HEK293 (cell line): ENCODE results near the gene GPR180.

ENCODE experiments used
- GFI1B ChIP-seq: fragments of 450-650 bp; formaldehyde crosslinking; IDR thresholded peaks from 2 replicates; pipeline ENCODE4 v1.5.1; 2016; ENCODE audit warnings: missing biosample characterization, missing genetic modification characterization
- GLIS2 ChIP-seq: fragments of 450-650 bp; formaldehyde crosslinking; IDR thresholded peaks from 2 replicates; pipeline ENCODE4 v1.5.1; 2016; ENCODE audit warnings: missing biosample characterization, missing genetic modification characterization
- KLF7 ChIP-seq: fragments of 450-650 bp; formaldehyde crosslinking; IDR thresholded peaks from 2 replicates; pipeline ENCODE4 v1.5.1; 2016; ENCODE audit warnings: missing biosample characterization, missing genetic modification characterization, borderline replicate concordance
- MYNN ChIP-seq: fragments of 450-650 bp; formaldehyde crosslinking; IDR thresholded peaks from 2 replicates; pipeline ENCODE4 v1.5.1; 2016; ENCODE audit warnings: missing biosample characterization, missing genetic modification characterization, borderline replicate concordance
- SP2 ChIP-seq: fragments of 450-650 bp; formaldehyde crosslinking; IDR thresholded peaks from 2 replicates; pipeline ENCODE4 v1.5.1; 2016; ENCODE audit warnings: missing biosample characterization, missing genetic modification characterization
- YY1 ChIP-seq: fragments of 450-650 bp; formaldehyde crosslinking; IDR thresholded peaks from 2 replicates; pipeline ENCODE4 v1.5.1; 2018; ENCODE audit warnings: missing biosample characterization, missing genetic modification characterization
- ZBTB1 ChIP-seq: fragments of 450-650 bp; formaldehyde crosslinking; IDR thresholded peaks from 2 replicates; pipeline ENCODE4 v1.5.1; 2016; ENCODE audit warnings: missing biosample characterization, missing genetic modification characterization
- ZIC2 ChIP-seq: fragments of 450-650 bp; formaldehyde crosslinking; IDR thresholded peaks from 2 replicates; pipeline ENCODE4 v1.5.1; 2016; ENCODE audit warnings: missing biosample characterization, missing genetic modification characterization
- ZNF112 ChIP-seq: fragments of 450-650 bp; formaldehyde crosslinking; IDR thresholded peaks from 2 replicates; pipeline ENCODE4 v1.5.0; 2017; ENCODE audit warnings: missing biosample characterization, missing genetic modification characterization
- ZNF155 ChIP-seq: fragments of 450-650 bp; formaldehyde crosslinking; IDR thresholded peaks from 2 replicates; pipeline ENCODE4 v1.5.1; 2016; ENCODE audit warnings: missing biosample characterization, missing genetic modification characterization
- ZNF169 ChIP-seq: fragments of 450-650 bp; formaldehyde crosslinking; IDR thresholded peaks from 2 replicates; pipeline ENCODE4 v1.5.1; 2016; ENCODE audit warnings: missing biosample characterization, missing genetic modification characterization
- ZNF175 ChIP-seq: fragments of 450-650 bp; formaldehyde crosslinking; IDR thresholded peaks from 2 replicates; pipeline ENCODE4 v1.5.1; 2016; ENCODE audit warnings: missing biosample characterization, missing genetic modification characterization
- ZNF221 ChIP-seq: fragments of 450-650 bp; formaldehyde crosslinking; IDR thresholded peaks from 2 replicates; pipeline ENCODE4 v1.5.1; 2017; ENCODE audit warnings: missing biosample characterization, missing genetic modification characterization, borderline replicate concordance
- ZNF23 ChIP-seq: fragments of 450-650 bp; formaldehyde crosslinking; IDR thresholded peaks from 2 replicates; pipeline ENCODE4 v1.5.1; 2016; ENCODE audit warnings: missing biosample characterization, missing genetic modification characterization, borderline replicate concordance
- ZNF266 ChIP-seq: fragments of 450-650 bp; formaldehyde crosslinking; IDR thresholded peaks from 2 replicates; pipeline ENCODE4 v1.5.1; 2016; ENCODE audit warnings: missing biosample characterization, missing genetic modification characterization, low read depth
- ZNF423 ChIP-seq: fragments of 450-650 bp; formaldehyde crosslinking; IDR thresholded peaks from 2 replicates; pipeline ENCODE4 v1.5.1; 2016; ENCODE audit warnings: missing biosample characterization, missing genetic modification characterization
- ZNF433 ChIP-seq: fragments of 450-650 bp; formaldehyde crosslinking; IDR thresholded peaks from 2 replicates; pipeline ENCODE4 v1.5.1; 2016; ENCODE audit warnings: missing biosample characterization, missing genetic modification characterization, low read depth
- ZNF48 ChIP-seq: fragments of 450-650 bp; formaldehyde crosslinking; IDR thresholded peaks from 2 replicates; pipeline ENCODE4 v1.5.1; 2016; ENCODE audit warnings: missing biosample characterization, missing genetic modification characterization
- ZNF561 ChIP-seq: fragments of 450-650 bp; IDR thresholded peaks from 2 replicates; pipeline ENCODE4 v1.5.1; 2018; ENCODE audit warnings: missing biosample characterization, missing genetic modification characterization, borderline replicate concordance
- ZNF585B ChIP-seq: fragments of 450-650 bp; formaldehyde crosslinking; IDR thresholded peaks from 2 replicates; pipeline ENCODE4 v1.5.1; 2016; ENCODE audit warnings: missing biosample characterization, missing genetic modification characterization
- ZNF664 ChIP-seq: fragments of 450-650 bp; formaldehyde crosslinking; IDR thresholded peaks from 2 replicates; pipeline ENCODE4 v1.5.1; 2016; ENCODE audit warnings: missing biosample characterization, missing genetic modification characterization
- ZNF792 ChIP-seq: fragments of 450-650 bp; formaldehyde crosslinking; IDR thresholded peaks from 2 replicates; pipeline ENCODE4 v1.5.1; 2016; ENCODE audit warnings: missing biosample characterization, missing genetic modification characterization
- ZNF830 ChIP-seq: fragments of 450-650 bp; IDR thresholded peaks from 2 replicates; pipeline ENCODE4 v1.5.0; 2018; ENCODE audit warnings: missing biosample characterization, missing genetic modification characterization, low read depth, mild to moderate bottlenecking, moderate library complexity
- ZNF837 ChIP-seq: fragments of 450-650 bp; formaldehyde crosslinking; IDR thresholded peaks from 2 replicates; pipeline ENCODE4 v1.5.1; 2016; ENCODE audit warnings: missing biosample characterization, missing genetic modification characterization
- ZNF843 ChIP-seq: fragments of 450-650 bp; formaldehyde crosslinking; IDR thresholded peaks from 2 replicates; pipeline ENCODE4 v1.5.1; 2016; ENCODE audit warnings: missing biosample characterization, missing genetic modification characterization
- ZXDB ChIP-seq: fragments of 450-650 bp; formaldehyde crosslinking; IDR thresholded peaks from 2 replicates; pipeline ENCODE4 v1.5.1; 2016; ENCODE audit warnings: missing biosample characterization, missing genetic modification characterization
- TF ChIP-seq, protein P1 (sequence below): fragments of 450-650 bp; formaldehyde crosslinking; IDR thresholded peaks from 2 replicates; pipeline ENCODE4 v1.5.1; 2016; ENCODE audit warnings: missing biosample characterization, missing genetic modification characterization
- TF ChIP-seq, protein P2 (sequence below): fragments of 450-650 bp; formaldehyde crosslinking; IDR thresholded peaks from 2 replicates; pipeline ENCODE4 v1.5.1; 2016; ENCODE audit warnings: missing biosample characterization, missing genetic modification characterization
- TF ChIP-seq, protein P3 (sequence below): fragments of 450-650 bp; formaldehyde crosslinking; IDR thresholded peaks from 2 replicates; pipeline ENCODE4 v1.5.1; 2016; ENCODE audit warnings: missing biosample characterization, missing genetic modification characterization
- TF ChIP-seq, protein P4 (sequence below): fragments of 450-650 bp; formaldehyde crosslinking; IDR thresholded peaks from 2 replicates; pipeline ENCODE4 v1.5.1; 2016; ENCODE audit warnings: missing biosample characterization, missing genetic modification characterization
- TF ChIP-seq, protein P5 (sequence below): fragments of 450-650 bp; formaldehyde crosslinking; IDR thresholded peaks from 2 replicates; pipeline ENCODE4 v1.5.1; 2017; ENCODE audit warnings: missing biosample characterization, missing genetic modification characterization

The GPR180 gene

DNA sequence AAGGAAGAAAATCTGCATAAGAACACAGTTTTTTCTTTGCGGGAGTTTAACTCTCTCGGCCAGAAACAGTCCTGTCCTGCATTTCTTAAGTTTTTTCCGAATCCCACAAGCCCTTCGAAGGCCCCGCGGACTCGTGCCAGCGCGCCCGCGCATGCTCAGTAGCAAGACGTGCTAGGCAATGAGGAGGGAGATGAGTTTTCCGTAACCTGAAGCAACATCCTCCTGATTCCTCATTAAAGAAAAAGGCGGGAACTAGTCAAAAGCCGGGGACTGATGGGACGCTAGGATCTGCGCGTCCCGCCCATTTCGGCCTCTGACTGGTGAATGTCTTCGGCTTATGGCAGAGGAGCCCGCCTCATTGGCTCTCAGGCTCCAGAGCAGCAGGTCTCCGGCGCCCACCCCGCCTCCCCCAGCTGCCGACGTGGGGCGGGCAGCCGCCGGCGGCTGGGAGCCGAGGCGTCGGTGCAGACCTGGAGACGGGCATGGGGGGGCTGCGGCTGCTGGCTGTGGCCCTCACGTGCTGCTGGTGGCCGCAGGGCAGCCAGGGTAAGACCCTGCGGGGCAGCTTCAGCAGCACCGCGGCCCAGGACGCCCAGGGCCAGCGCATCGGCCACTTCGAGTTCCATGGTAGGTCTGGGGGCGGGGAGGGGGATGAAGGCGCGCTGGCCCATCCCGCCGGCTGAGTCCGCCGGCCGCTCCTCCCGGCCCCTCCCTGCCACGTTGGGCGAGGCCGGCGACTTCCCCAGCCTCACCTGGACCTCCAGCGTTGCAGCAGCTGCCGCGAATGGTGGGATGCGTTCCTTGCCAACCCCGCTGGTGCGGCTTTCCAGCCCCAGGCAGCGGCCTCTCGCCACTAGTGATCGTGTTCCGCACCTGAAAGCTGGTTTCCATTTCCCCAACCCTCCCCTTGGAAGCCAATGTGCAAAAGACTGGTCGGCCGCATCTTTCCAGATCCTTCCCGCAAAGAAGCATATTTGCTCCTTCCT is at the start of gene GPR180 (continued):
- no peak for TF ChIP-seq ZNF48 (tag by site-specific recombination)
- peak; percentile 77 for TF ChIP-seq ZNF561 (tag by site-specific recombination)
- no peak for TF ChIP-seq ZNF169 (tag by site-specific recombination)
- TF ChIP-seq, protein P1, sequence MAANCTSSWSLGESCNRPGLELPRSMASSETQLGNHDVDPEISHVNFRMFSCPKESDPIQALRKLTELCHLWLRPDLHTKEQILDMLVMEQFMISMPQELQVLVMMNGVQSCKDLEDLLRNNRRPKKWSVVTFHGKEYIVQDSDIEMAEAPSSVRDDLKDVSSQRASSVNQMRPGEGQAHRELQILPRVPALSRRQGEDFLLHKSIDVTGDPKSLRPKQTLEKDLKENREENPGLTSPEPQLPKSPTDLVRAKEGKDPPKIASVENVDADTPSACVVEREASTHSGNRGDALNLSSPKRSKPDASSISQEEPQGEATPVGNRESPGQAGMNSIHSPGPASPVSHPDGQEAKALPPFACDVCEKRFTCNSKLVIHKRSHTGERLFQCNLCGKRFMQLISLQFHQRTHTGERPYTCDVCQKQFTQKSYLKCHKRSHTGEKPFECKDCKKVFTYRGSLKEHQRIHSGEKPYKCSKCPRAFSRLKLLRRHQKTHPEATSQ (tag by site-specific recombination): peak; percentile 52; the same call in 1 of the 2 replicates
- TF ChIP-seq ZNF423 (tag by site-specific recombination): 0 out of 2 replicates have a peak, but pooled peaks have one; percentile 34
- TF ChIP-seq ZNF155: no peak
- no peak for TF ChIP-seq ZNF266
- no peak for TF ChIP-seq ZNF830 (tag by site-specific recombination)
- TF ChIP-seq, protein P2, sequence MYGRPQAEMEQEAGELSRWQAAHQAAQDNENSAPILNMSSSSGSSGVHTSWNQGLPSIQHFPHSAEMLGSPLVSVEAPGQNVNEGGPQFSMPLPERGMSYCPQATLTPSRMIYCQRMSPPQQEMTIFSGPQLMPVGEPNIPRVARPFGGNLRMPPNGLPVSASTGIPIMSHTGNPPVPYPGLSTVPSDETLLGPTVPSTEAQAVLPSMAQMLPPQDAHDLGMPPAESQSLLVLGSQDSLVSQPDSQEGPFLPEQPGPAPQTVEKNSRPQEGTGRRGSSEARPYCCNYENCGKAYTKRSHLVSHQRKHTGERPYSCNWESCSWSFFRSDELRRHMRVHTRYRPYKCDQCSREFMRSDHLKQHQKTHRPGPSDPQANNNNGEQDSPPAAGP (tag by site-specific recombination): 0 out of 2 replicates have a peak, but pooled peaks have one; percentile 87
- no peak for TF ChIP-seq ZNF837
- no peak for TF ChIP-seq ZNF23 (tag by site-specific recombination)
- no peak for TF ChIP-seq MYNN (tag by site-specific recombination)
- TF ChIP-seq ZNF221 (tag by site-specific recombination): no peak
- TF ChIP-seq ZNF112 (tag by site-specific recombination): no peak
- no peak for TF ChIP-seq ZNF585B
- TF ChIP-seq SP2: peak; percentile 97
- peak; percentile 98 for TF ChIP-seq GLIS2 (tag by site-specific recombination)
- no peak for TF ChIP-seq GFI1B (tag by site-specific recombination)
- peak; percentile 68 for TF ChIP-seq YY1 (tag by site-specific recombination)
- TF ChIP-seq ZNF792 (tag by site-specific recombination): no peak
- TF ChIP-seq ZNF664 (tag by site-specific recombination): no peak
- TF ChIP-seq ZNF433: no peak
- no peak; the same call in 1 of the 2 replicates for TF ChIP-seq ZXDB
- TF ChIP-seq ZNF175 (tag by site-specific recombination): no peak
- no peak for TF ChIP-seq ZBTB1
- TF ChIP-seq, protein P3, sequence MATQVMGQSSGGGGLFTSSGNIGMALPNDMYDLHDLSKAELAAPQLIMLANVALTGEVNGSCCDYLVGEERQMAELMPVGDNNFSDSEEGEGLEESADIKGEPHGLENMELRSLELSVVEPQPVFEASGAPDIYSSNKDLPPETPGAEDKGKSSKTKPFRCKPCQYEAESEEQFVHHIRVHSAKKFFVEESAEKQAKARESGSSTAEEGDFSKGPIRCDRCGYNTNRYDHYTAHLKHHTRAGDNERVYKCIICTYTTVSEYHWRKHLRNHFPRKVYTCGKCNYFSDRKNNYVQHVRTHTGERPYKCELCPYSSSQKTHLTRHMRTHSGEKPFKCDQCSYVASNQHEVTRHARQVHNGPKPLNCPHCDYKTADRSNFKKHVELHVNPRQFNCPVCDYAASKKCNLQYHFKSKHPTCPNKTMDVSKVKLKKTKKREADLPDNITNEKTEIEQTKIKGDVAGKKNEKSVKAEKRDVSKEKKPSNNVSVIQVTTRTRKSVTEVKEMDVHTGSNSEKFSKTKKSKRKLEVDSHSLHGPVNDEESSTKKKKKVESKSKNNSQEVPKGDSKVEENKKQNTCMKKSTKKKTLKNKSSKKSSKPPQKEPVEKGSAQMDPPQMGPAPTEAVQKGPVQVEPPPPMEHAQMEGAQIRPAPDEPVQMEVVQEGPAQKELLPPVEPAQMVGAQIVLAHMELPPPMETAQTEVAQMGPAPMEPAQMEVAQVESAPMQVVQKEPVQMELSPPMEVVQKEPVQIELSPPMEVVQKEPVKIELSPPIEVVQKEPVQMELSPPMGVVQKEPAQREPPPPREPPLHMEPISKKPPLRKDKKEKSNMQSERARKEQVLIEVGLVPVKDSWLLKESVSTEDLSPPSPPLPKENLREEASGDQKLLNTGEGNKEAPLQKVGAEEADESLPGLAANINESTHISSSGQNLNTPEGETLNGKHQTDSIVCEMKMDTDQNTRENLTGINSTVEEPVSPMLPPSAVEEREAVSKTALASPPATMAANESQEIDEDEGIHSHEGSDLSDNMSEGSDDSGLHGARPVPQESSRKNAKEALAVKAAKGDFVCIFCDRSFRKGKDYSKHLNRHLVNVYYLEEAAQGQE (tag by site-specific recombination): no peak
- TF ChIP-seq KLF7 (tag by site-specific recombination): peak; percentile 84; the same call in 1 of the 2 replicates
- peak; percentile 52 for TF ChIP-seq ZIC2 (tag by site-specific recombination)
- no peak for TF ChIP-seq ZNF843 (tag by site-specific recombination)
- TF ChIP-seq, protein P4, sequence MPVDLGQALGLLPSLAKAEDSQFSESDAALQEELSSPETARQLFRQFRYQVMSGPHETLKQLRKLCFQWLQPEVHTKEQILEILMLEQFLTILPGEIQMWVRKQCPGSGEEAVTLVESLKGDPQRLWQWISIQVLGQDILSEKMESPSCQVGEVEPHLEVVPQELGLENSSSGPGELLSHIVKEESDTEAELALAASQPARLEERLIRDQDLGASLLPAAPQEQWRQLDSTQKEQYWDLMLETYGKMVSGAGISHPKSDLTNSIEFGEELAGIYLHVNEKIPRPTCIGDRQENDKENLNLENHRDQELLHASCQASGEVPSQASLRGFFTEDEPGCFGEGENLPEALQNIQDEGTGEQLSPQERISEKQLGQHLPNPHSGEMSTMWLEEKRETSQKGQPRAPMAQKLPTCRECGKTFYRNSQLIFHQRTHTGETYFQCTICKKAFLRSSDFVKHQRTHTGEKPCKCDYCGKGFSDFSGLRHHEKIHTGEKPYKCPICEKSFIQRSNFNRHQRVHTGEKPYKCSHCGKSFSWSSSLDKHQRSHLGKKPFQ: no peak
- TF ChIP-seq, protein P5, sequence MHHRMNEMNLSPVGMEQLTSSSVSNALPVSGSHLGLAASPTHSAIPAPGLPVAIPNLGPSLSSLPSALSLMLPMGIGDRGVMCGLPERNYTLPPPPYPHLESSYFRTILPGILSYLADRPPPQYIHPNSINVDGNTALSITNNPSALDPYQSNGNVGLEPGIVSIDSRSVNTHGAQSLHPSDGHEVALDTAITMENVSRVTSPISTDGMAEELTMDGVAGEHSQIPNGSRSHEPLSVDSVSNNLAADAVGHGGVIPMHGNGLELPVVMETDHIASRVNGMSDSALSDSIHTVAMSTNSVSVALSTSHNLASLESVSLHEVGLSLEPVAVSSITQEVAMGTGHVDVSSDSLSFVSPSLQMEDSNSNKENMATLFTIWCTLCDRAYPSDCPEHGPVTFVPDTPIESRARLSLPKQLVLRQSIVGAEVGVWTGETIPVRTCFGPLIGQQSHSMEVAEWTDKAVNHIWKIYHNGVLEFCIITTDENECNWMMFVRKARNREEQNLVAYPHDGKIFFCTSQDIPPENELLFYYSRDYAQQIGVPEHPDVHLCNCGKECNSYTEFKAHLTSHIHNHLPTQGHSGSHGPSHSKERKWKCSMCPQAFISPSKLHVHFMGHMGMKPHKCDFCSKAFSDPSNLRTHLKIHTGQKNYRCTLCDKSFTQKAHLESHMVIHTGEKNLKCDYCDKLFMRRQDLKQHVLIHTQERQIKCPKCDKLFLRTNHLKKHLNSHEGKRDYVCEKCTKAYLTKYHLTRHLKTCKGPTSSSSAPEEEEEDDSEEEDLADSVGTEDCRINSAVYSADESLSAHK (tag by site-specific recombination): peak; percentile 90
